HEK293 (cell line): ENCODE data around the gene PHOX2B.

ENCODE experiments used
- REPIN1 ChIP-seq: fragments of 450-650 bp; formaldehyde crosslinking; IDR thresholded peaks from 2 replicates; pipeline ENCODE4 v1.5.1; 2017; ENCODE audit warnings: missing biosample characterization, missing genetic modification characterization, low read depth
- SP2 ChIP-seq: fragments of 450-650 bp; formaldehyde crosslinking; IDR thresholded peaks from 2 replicates; pipeline ENCODE4 v1.5.1; 2016; ENCODE audit warnings: missing biosample characterization, missing genetic modification characterization
- ZNF701 ChIP-seq: fragments of 450-650 bp; formaldehyde crosslinking; IDR thresholded peaks from 2 replicates; pipeline ENCODE4 v1.5.1; 2016; ENCODE audit warnings: missing biosample characterization, missing genetic modification characterization
- ZNF768 ChIP-seq: fragments of 450-650 bp; formaldehyde crosslinking; IDR thresholded peaks from 2 replicates; pipeline ENCODE4 v1.5.1; 2018; ENCODE audit warnings: missing biosample characterization, mild to moderate bottlenecking, missing genetic modification characterization
- TF ChIP-seq, protein P1 (sequence below): fragments of 450-650 bp; formaldehyde crosslinking; IDR thresholded peaks from 2 replicates; pipeline ENCODE4 v1.5.1; 2016; ENCODE audit warnings: missing biosample characterization, missing genetic modification characterization

DNA sequence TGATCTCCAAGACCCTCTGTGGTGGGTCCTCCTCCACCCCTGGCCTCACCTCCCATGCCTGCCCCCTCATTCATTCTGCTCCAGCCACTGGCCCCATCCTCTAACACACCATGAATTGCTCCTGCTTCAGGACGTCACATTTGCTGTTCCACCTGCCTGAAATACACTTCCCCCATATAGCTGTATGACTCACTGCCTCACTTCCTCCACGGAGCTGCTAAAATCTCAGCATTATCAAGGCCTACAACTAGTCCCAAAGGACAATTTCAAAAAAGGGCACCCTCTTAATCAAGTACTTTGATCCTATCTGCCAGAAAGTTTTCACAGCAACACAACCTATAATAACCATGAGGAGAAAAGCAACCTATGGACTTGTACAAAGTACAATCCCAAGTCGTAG lies 43.6 kb upstream of the PHOX2B start:
- TF ChIP-seq, protein P1, sequence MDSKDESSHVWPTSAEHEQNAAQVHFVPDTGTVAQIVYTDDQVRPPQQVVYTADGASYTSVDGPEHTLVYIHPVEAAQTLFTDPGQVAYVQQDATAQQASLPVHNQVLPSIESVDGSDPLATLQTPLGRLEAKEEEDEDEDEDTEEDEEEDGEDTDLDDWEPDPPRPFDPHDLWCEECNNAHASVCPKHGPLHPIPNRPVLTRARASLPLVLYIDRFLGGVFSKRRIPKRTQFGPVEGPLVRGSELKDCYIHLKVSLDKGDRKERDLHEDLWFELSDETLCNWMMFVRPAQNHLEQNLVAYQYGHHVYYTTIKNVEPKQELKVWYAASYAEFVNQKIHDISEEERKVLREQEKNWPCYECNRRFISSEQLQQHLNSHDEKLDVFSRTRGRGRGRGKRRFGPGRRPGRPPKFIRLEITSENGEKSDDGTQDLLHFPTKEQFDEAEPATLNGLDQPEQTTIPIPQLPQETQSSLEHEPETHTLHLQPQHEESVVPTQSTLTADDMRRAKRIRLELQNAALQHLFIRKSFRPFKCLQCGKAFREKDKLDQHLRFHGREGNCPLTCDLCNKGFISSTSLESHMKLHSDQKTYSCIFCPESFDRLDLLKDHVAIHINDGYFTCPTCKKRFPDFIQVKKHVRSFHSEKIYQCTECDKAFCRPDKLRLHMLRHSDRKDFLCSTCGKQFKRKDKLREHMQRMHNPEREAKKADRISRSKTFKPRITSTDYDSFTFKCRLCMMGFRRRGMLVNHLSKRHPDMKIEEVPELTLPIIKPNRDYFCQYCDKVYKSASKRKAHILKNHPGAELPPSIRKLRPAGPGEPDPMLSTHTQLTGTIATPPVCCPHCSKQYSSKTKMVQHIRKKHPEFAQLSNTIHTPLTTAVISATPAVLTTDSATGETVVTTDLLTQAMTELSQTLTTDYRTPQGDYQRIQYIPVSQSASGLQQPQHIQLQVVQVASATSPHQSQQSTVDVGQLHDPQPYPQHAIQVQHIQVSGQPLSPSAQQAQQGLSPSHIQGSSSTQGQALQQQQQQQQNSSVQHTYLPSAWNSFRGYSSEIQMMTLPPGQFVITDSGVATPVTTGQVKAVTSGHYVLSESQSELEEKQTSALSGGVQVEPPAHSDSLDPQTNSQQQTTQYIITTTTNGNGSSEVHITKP (tag by site-specific recombination): no peak
- TF ChIP-seq ZNF768 (tag by site-specific recombination): no peak
- no peak for TF ChIP-seq SP2 (tag by site-specific recombination)
- TF ChIP-seq REPIN1 (tag by site-specific recombination): no peak
- no peak for TF ChIP-seq ZNF701 (tag by site-specific recombination)
